Nephron (organoid): ENCODE results near the gene FOXP2.

ENCODE experiments used
- H3K27ac Mint-ChIP-seq, 3 experiments: 2 replicates each; pipeline ENCODE4 v1.8.0; 2020; ENCODE audit warnings: mixed read lengths in 3 of 3, mild to moderate bottlenecking in 2 of 3, moderate library complexity in 1 of 3
- H3K27me3 Mint-ChIP-seq: 2 replicates; pipeline ENCODE4 v1.8.0; 2021; ENCODE audit warnings: low read depth, mild to moderate bottlenecking, moderate library complexity, mixed read lengths
- H3K36me3 Mint-ChIP-seq: 2 replicates; pipeline ENCODE4 v1.8.0; 2020; ENCODE audit warnings: low read depth, mixed read lengths
- H3K4me1 Mint-ChIP-seq: 2 replicates; pipeline ENCODE4 v1.8.0; 2020; ENCODE audit warnings: mixed read lengths
- H3K4me3 Mint-ChIP-seq, 3 experiments: 2 replicates each; pipeline ENCODE4 v1.8.0; 2020; ENCODE audit warnings: mild to moderate bottlenecking in 3 of 3, mixed read lengths in 3 of 3, moderate library complexity in 2 of 3
- H3K9me3 Mint-ChIP-seq: 2 replicates; pipeline ENCODE4 v1.8.0; 2020; ENCODE audit warnings: mixed read lengths
- TF ChIP-seq, protein P1 (sequence below), 3 experiments: fragments of 200-600 bp; sonication (generic); IDR thresholded peaks; one replicate each; pipeline ENCODE4 v1.5.0; 2021; ENCODE audit warnings: antibody characterized with exemption in 3 of 3; ENCODE audit not compliant: unreplicated experiment in 3 of 3

The FOXP2 gene

DNA sequence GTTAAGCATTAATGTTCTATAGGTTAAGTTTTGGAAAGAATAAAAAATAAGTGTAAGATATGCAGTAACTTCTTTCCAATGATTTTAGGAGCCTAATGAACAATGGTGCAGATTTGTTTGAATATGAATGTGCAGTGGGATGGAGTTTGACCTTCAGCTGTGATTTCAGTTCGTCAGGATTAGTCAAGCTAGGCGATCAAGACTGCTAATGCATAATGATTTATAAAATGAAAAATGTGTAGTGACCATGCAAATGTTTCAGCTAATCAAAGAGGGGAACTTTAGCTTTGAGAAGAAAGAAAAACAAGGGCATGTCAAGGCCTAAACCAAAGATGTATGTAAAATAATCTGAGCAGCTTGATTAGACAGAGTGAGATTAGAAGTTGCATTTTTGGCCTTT lies 208.5 kb downstream of the FOXP2 start:
- Mint-ChIP-seq H3K27me3 (no peaks in the 10 kb centered on the region), H3K36me3 (no peaks in the 10 kb centered on the region), H3K9me3 (no peaks in the 10 kb centered on the region), H3K27ac (peak overlapping the region; percentile 25 to 81 (median 77)), H3K4me1 (peaks cover 9% of the 10 kb centered on the region), H3K4me3 (no peak overlapping the region)
- TF ChIP-seq, protein P1, sequence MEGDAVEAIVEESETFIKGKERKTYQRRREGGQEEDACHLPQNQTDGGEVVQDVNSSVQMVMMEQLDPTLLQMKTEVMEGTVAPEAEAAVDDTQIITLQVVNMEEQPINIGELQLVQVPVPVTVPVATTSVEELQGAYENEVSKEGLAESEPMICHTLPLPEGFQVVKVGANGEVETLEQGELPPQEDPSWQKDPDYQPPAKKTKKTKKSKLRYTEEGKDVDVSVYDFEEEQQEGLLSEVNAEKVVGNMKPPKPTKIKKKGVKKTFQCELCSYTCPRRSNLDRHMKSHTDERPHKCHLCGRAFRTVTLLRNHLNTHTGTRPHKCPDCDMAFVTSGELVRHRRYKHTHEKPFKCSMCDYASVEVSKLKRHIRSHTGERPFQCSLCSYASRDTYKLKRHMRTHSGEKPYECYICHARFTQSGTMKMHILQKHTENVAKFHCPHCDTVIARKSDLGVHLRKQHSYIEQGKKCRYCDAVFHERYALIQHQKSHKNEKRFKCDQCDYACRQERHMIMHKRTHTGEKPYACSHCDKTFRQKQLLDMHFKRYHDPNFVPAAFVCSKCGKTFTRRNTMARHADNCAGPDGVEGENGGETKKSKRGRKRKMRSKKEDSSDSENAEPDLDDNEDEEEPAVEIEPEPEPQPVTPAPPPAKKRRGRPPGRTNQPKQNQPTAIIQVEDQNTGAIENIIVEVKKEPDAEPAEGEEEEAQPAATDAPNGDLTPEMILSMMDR (IDR thresholded peaks at IDR 0.05; ENCODE audit: unreplicated experiment in 3 of 3), result no peak

DNA sequence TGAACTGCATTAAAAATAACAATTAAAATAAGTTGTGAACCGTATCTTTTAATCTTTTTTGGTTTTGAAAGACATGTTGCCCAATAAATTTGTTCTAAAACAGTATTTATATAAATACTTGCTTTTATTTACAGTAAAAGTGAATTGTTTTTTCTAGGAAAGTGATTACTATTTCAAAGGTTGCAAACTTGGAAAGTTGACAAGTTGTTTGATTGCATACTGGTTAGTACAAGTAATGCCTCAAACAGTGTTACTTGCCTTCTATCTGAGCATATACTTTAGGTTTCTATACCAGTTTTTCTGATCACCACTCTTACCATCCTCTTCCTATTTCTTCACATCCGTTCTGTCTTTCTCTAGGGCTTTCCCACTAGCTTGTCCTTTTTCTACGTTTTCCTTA lies 212.6 kb downstream of the FOXP2 start:
- no peaks in the 10 kb centered on the region for H3K9me3 Mint-ChIP-seq
- H3K4me3 Mint-ChIP-seq, result no peak overlapping the region
- peak overlapping the region in 2 of 3 experiments; percentile 24 to 34 for H3K27ac Mint-ChIP-seq
- H3K4me1 Mint-ChIP-seq, result peaks cover 13% of the 10 kb centered on the region
- no peaks in the 10 kb centered on the region for H3K27me3 Mint-ChIP-seq
- TF ChIP-seq, protein P1 (IDR thresholded peaks at IDR 0.05; ENCODE audit: unreplicated experiment in 3 of 3), result no peak
- H3K36me3 Mint-ChIP-seq, result peaks cover 16% of the 10 kb centered on the region

DNA sequence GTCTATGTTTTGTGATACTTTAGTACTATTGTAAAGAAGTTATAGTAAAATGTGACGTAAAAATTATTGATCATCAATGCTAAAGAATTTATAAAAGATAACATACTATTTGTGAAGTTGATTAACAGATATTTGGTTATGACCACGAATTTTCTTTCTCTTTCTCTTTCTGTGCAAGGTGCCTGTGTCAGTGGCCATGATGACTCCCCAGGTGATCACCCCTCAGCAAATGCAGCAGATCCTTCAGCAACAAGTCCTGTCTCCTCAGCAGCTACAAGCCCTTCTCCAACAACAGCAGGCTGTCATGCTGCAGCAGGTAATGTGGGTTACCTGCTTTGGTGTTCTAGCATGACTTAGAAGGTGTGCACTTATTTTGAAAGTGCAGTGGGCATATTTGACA lies 213.7 kb downstream of the FOXP2 start:
- no peaks in the 10 kb centered on the region for H3K27me3 Mint-ChIP-seq

DNA sequence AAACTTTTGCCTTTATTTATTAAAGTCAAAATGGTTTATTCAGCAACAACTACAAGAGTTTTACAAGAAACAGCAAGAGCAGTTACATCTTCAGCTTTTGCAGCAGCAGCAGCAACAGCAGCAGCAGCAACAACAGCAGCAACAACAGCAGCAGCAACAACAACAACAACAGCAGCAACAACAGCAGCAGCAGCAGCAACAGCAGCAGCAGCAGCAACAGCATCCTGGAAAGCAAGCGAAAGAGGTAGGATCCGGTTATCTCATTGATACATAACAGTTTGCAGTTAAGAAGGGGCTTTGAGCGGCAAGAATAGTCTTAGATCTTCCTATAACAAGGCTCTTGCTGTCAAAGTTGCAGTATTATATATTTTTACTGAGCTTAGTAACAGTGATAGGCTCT lies 215.1 kb downstream of the FOXP2 start:
- TF ChIP-seq, protein P1 (IDR thresholded peaks at IDR 0.05; ENCODE audit: unreplicated experiment in 3 of 3), result no peak
- peaks cover 16% of the 10 kb centered on the region for H3K36me3 Mint-ChIP-seq
- H3K4me1 Mint-ChIP-seq, result peaks cover 4% of the 10 kb centered on the region
- no peak overlapping the region for H3K4me3 Mint-ChIP-seq
- H3K27me3 Mint-ChIP-seq, result no peaks in the 10 kb centered on the region
- peak overlapping the region in 1 of 3 experiments; percentile 69 for H3K27ac Mint-ChIP-seq
- no peaks in the 10 kb centered on the region for H3K9me3 Mint-ChIP-seq

More for the DNA sequence above, 213.7 kb downstream of the FOXP2 start:
- Mint-ChIP-seq H3K4me3 (no peak overlapping the region), H3K9me3 (no peaks in the 10 kb centered on the region), H3K4me1 (peaks cover 10% of the 10 kb centered on the region), H3K36me3 (peaks cover 16% of the 10 kb centered on the region), H3K27ac (no peak overlapping the region)
- TF ChIP-seq, protein P1 (IDR thresholded peaks at IDR 0.05; ENCODE audit: unreplicated experiment in 3 of 3), result no peak

DNA sequence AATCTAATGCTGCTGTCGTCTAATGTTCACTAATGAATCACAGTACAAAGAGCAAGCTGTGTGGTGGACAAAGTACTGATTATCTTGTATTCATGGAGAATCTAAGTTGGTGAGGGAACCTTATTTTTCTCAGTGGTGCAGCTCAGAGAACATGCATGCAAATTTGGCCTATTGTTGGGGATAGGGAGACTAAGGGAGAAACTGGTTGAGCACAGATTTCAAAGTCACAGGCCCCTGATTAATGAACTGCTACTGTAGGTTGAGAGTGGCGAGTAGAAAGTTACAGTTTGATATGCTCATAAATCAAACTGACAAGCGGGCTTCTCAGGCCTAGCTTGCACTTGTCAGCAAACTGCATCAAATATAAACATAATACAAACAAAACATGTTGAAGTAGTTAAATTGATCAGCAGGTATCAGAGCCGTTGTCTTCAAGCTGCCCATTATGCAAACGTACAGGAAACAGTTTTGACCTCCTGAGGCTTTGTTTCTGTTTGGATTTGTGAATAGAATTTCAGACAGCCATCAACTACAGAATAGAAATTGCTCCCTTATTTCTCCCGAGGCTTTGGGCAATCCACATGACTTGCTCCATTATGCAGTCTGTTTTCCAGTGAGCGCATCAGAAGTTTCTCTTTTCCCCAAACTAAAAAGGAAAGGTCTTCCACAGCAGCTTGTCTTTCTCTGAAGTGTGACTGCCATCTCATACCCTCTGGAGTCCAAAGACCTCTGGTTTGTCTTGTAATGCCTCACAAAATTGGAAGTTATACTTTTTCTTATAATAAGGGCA lies 215.8 kb downstream of the FOXP2 start:
- TF ChIP-seq, protein P1 (IDR thresholded peaks at IDR 0.05; ENCODE audit: unreplicated experiment in 3 of 3), result no peak
- Mint-ChIP-seq H3K27me3 (no peaks in the 10 kb centered on the region), H3K27ac (peak overlapping the region in 2 of 3 experiments; percentile 41 to 69), H3K9me3 (no peaks in the 10 kb centered on the region), H3K4me3 (no peak overlapping the region), H3K36me3 (peaks cover 16% of the 10 kb centered on the region), H3K4me1 (peaks cover 4% of the 10 kb centered on the region)
